Activated effector memory CD4-positive, alpha-beta T cell treated with Interleukin-2 at 50 U/mL for 16 hours (primary cell): Measurements from ENCODE around the gene FRMD7.
"Not testable (repeated sequence)": the region's sequence is repeated elsewhere in the genome, so short reads cannot be mapped to it uniquely, and the experiment has no call there.

Experiments used
- DNase-seq: peaks from one replicate; pipeline ENCODE4 v3.0.0-alpha.2; 2020

FRMD7 gene

GRCh38 chrX:132092439-132093065, 35.3 kb downstream of the FRMD7 start:
- DNase-seq, result peak; percentile 14

DNA sequence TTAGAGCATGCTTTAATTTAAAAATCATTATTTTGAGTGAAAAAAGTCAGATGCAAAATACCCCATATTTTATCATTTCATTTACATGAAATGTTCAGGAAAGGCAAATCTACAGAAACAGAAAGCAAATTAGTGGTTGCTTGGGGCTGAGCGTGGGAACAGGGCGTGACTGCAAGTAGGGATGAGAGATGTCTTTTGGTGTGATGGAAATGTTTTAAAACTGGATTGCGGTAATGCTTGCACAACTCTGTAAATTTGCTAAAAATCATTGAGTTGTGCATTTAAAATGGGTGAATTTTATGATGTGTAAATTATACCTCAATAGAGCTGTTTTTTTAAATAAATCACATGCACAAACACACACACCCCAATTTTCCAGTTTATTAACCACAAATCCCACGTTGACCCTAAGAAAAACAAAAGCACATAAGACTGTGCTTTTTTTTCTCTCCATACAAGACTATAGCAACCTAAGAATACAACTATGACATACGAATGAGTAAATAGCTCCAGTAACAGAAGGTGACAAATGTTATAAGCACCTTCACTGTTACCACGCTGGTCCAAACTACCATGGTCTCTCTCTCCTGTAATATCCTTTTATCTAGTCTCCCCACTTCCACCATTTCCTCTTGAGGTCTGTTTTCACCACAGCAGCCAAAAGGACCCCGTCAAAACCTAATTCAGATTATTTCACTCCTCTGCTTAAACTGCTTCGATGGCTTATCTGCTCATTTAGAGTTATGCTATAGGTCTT, 37.2 kb downstream of the FRMD7 start:
- no peak for DNase-seq

DNA sequence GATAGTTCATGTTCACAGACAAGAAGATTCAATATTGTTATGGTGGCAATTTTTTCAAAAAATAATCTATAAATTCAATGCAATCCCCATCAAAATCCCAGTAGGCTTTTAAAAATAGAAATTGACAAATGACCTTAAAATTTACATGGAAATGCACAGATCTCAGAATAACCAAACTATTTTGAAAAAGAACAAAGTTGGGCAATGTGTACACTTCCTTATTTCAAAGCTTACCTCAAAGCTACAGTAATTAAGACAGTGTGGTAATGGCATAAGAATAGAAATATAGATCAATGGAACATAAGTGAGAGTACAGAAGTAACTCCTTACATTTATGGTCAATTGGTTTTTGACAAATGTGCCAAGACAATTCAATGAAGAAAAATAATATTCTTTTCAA, 39.0 kb downstream of the FRMD7 start:
- no peak for DNase-seq

- DNase-seq, result no peak
Measured at GRCh38 chrX:132086672-132087071, 41.1 kb downstream of the FRMD7 start.

DNA sequence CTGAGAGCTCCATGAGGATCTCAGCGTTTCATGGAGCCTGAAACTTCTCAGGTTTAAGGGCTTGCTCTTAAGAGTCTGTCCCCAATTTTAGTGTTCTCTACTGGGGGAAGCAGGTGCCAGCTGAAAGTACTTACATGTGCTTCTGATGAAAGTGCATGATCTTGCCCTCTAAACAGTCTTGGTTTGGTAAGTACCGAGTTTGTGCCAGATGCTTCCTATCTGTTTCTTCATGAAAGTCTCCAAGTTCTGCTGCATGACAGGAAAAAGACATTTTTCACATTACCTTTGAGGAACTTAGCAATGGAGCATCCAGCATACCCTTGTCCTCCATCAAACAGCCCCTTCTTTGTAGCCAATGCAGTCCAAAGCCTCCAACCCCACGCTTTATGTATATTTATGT, 42.0 kb downstream of the FRMD7 start:
- DNase-seq, result no peak

DNA sequence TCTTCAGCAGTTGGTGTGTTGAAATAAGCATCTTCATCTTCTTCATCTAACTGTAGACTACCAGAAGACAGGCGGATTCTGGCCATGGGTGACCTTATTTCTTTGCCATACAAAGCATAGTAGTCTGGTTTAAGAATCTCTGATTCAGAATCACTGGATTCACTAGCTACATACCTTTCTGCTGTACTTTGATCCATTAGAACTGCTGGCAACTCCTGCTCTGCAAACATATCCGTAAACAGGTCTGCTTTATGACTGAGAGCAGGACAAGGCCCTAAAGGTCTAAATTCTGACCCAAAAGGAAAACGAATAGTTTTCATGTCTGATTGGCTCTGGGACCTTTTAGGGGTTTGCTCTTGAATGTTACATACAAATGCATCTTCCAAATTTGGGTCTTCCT, 49.9 kb downstream of the FRMD7 start:
- no peak for DNase-seq

GRCh38 chrX:132077414-132077813, 50.4 kb downstream of the FRMD7 start:
- DNase-seq, result no peak

DNA sequence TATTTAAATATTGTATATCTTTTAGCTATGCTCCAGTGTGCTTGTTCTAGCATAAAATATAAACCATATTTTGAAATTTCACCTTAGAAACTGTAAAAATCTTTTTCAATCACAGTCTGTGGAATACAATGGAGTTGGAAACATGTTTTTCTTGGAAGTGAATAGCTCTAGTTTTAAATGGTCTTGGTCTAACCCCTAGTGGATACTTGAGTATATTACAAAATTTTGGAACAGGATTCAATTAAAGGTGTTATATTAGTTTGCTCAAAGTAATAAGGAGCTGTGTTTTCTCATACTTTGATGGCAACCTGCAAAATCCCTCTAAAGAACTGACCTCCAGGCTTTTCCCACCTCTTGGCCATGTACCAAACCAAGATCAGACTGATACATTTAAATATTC, 56.6 kb downstream of the FRMD7 start:
- DNase-seq, result no peak

- no peak for DNase-seq
Measured at GRCh38 chrX:132068405-132068804, 59.4 kb downstream of the FRMD7 start.

DNA sequence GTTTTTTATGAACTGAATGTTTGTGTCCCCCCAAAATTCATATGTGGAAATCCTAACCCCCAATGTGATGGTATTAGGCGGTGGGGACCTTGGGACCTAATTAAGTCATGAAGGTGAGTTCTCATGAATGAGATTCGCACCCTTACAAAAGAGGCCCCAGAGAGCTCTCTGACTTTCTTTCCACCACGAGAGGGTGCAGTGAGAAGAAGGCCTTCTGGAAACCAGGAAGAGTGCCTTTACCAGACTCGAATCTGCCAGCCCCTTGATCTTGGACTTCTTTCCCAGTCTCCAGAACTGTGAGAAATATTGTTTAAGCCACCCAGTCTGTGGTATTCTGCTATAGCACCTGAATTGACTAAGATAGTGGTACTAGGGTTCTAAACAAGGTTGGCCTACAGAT, 64.0 kb downstream of the FRMD7 start:
- no peak for DNase-seq

- DNase-seq, result no peak
Measured at GRCh38 chrX:132063334-132063733, 64.5 kb downstream of the FRMD7 start.

- DNase-seq, result no peak
Measured at GRCh38 chrX:132059973-132060540, 67.8 kb downstream of the FRMD7 start.

DNA sequence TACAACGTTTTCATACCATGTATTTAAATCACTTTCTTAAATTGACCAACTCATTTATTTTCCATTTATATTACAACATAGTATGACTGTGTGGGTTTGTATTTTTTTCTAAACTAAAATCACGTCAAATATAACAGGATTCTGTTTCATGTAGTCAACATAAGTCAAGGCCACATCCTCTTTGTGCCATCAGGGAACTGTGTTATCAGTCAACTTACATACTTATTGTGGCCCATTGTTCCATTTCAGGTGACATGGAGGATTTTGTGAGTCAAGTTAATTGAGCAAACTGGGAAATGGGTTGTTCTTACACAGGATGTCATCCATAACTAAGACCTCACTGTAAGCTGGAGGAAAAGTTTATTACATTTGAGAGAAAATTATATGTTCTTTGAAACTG, 68.8 kb downstream of the FRMD7 start:
- no peak for DNase-seq

GRCh38 chrX:132058050-132058449, 69.8 kb downstream of the FRMD7 start:
- no peak for DNase-seq

- not testable (repeated sequence) for DNase-seq
Measured at GRCh38 chrX:132051778-132052177, 76.0 kb downstream of the FRMD7 start.

DNA sequence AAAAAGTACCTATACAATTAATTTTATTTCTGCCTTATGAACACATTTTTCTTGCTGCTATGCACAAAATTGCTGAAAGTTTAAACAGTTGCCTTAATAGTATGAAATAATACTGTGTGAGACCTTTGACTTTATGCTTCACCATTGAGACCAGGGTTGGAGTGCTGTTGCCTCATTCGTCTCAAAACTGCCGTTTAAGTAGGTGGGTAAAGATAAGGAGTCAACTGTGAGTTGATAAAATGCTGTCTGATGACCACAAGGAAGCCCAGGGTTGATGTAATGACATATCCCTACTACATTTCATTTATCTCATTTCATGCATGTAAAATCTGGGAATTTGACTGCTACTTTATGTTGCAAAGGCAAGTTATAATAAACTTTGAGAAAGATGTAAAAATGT, 81.3 kb downstream of the FRMD7 start:
- DNase-seq, result no peak

DNA sequence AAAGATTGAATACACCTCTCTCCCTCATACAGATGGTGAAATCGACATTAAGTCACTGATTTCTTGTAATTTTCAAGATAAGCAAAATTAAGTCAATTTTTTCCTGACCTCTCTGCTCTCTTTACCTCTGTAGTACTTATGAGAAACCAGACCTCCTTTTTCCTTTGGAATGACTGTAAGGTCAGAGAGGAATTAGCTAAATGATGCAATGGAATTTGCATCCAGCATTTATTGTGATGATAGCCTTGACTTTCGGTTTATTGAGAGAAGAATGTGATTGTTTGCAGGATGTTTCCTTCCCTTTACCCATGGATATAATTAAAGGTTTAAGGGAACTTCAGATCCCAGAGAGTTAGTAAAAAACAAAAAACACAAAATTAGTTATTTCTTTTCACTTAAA, 82.4 kb downstream of the FRMD7 start:
- DNase-seq, result no peak

GRCh38 chrX:132044953-132045352, 82.9 kb downstream of the FRMD7 start:
- no peak for DNase-seq

DNA sequence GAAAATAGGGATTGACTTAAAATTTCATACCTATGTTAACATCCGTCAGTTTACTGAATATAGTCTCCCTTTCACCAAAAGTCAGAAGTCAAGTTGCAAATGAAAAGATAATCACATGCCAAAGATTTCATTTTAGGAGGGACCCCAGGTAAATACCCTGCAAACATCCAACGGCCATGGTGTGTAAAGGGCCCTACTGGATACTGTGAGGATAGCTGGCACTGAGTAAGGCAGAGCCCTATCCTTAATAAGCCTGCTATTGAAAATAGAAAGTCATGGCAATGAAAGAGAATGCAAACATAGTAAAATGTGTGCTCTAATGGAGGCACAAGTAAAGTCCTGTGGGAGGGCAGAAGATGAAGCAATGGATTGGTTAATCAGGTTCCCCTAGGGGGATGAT, 83.8 kb downstream of the FRMD7 start:
- DNase-seq, result no peak

DNA sequence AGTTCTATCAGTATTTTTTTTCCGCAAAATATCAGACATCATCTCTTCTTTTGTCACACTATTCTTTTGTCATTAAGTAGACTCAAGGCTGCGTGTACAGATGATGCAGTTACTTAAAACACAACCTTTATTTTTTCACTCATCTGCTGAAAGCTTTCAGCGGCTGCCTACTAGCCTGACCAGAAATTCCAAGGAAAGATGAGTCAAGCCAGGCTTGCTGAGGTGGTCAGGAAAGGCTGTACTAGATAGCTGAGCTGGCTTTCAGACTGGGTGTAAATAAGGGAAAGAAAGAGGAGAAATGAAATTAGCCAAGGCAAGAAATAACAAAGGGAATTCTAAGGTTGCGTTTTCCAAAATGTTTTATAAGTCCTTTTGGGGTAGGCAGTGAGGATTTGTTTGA, 86.8 kb downstream of the FRMD7 start:
- no peak for DNase-seq

DNA sequence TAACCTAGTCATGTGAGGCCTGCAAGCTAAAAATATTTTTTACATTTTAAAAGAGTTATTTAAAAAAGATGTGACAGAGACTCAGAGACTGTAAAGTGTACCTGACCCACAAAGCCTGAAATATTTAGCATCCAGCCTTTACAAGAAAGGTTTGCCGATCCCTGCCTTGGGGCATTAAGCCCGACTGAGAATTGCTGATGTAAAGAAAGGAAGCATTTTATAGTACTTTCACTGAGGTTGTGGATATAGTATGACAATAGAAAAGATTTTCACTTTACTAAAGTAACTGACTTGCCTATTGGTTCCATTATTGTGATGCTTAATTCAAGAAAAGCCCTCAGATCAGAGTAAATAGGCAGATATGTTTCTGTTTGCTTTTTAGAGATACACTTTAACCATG, 87.8 kb downstream of the FRMD7 start:
- DNase-seq, result no peak

DNA sequence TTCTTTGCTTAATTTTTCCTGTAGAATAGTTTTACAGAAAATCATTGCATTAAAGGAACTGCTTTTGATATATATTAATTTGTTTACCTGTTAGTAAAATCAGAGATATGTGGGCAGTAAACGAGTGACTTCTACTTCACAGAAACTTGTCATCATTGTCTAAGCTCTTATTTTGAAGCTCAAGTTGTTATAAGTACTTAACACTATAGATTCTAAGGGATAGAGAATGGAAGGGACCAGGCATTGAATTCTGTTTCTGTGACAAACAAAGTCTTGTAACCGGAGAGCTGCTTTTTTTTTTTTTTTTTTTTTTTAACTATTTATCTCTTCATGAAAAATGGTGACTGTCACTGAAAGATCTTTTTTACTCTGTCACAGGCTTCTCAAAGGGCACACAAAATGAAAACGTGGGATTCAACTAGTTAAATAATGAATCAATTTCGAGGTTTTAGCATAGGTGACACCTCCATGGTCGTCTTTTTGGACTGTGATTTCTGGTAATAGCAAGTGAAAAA, 90.3 kb downstream of the FRMD7 start:
- DNase-seq, result no peak

- no peak for DNase-seq
Measured at GRCh38 chrX:132034648-132035047, 93.2 kb downstream of the FRMD7 start.

GRCh38 chrX:132033166-132033565, 94.7 kb downstream of the FRMD7 start:
- DNase-seq, result no peak
